K562 (cell line): ENCODE measurements around the gene ZCCHC14. TPM values are rescaled to one million over a fixed set of nuclear protein-coding genes. Genes with fewer than 3 reads are reported as not detected.

Experiments used
- ATAC-seq: fragments of 200-7000 bp; cut with Tn5 transposase; 3 replicates; pipeline ENCODE4 v1.9.1; 2020; ENCODE audit warnings: moderate library complexity
- BruUV-seq: library from RNA; stranded (reverse); fragments of 400-500 nt; replicated peaks from 2 replicates; lab custom pipeline; 2021; lab: Mats Ljungman, UMichigan
- CTCF ChIA-PET: fragments of 300-600 bp; formaldehyde crosslinking; extraction: SDS; loops from one replicate; lab custom pipeline; 2021; ENCODE audit warnings: low intra/inter-chr PET ratio; lab: Yijun Ruan, JAX
- POLR2A ChIA-PET: fragments of 300-600, 350-650 bp; sonication (Branson Sonifier 250); formaldehyde crosslinking; extraction: SDS; loops from one replicate; lab custom pipeline; 2021; ENCODE audit warnings: antibody characterized with exemption, inconsistent platforms; lab: Yijun Ruan, JAX
- DNase-seq, 4 experiments: peaks; one replicate each; pipeline versions ENCODE4 v3.0.0 to v3.0.0-alpha.2; 2011 to 2018; ENCODE audit warnings: low spot score in 3 of 4, mixed read lengths in 3 of 4; ENCODE audit errors: extremely low read depth in 1 of 4
- FAIRE-seq: peaks from 2 replicates; lab custom pipeline; 2011; peaks lifted over from hg19 to GRCh38; lab: Jason Lieb, UNC
- H2AFZ ChIP-seq: 2 replicates; pipeline ENCODE4 v1.6.0; 2011; ENCODE audit warnings: low read depth, low read length, control low read depth, inconsistent platforms
- H3K27ac ChIP-seq: fragments of 200-600 bp; 3 replicates; pipeline ENCODE4 v1.8.0; 2011; ENCODE audit warnings: low read depth, mild to moderate bottlenecking, control low read depth, inconsistent platforms, low read length, moderate library complexity, mixed read lengths; ENCODE audit errors: extremely low read depth
- H3K27me3 ChIP-seq, 2 experiments: fragments of 300-600 bp in 1 of 2; 2 replicates in 1 of 2; 3 replicates in 1 of 2; pipeline versions ENCODE4 v1.6.0 to v1.8.0; 2011; ENCODE audit warnings: inconsistent platforms in 2 of 2, low read length in 2 of 2, mild to moderate bottlenecking in 1 of 2, mixed read lengths in 1 of 2, moderate library complexity in 1 of 2; ENCODE audit not compliant: control insufficient read depth in 2 of 2, insufficient read depth in 2 of 2
- H3K36me3 ChIP-seq: fragments of 300-600 bp; 3 replicates; pipeline ENCODE4 v1.8.0; 2011; ENCODE audit warnings: mild to moderate bottlenecking, low read length, inconsistent platforms; ENCODE audit not compliant: control insufficient read depth, insufficient read depth
- H3K4me1 ChIP-seq, 2 experiments: fragments of 200-600 bp in 1 of 2; replicated peaks in 1 of 2; 2 replicates in 1 of 2; 3 replicates in 1 of 2; pipeline versions ENCODE4 v1.5.1 to v1.8.0; 2011; ENCODE audit warnings: inconsistent platforms in 2 of 2, low read length in 2 of 2, mild to moderate bottlenecking in 1 of 2, mixed read lengths in 1 of 2, moderate library complexity in 1 of 2; ENCODE audit not compliant: control insufficient read depth in 2 of 2, insufficient read depth in 2 of 2
- H3K4me2 ChIP-seq: 2 replicates; pipeline ENCODE4 v1.6.1; 2011; ENCODE audit warnings: low read length, control low read depth, inconsistent platforms, mixed read lengths; ENCODE audit not compliant: insufficient read depth
- H3K4me3 ChIP-seq: fragments of 200-600 bp; sonication (generic), shearing (Covaris generic); 2 replicates; pipeline ENCODE4 v1.5.1; 2016; ENCODE audit warnings: control low read depth, inconsistent platforms
- H3K79me2 ChIP-seq: fragments of 200-600 bp; 3 replicates; pipeline ENCODE4 v1.8.0; 2011; ENCODE audit warnings: low read length, inconsistent platforms; ENCODE audit not compliant: control insufficient read depth, insufficient read depth
- H3K9ac ChIP-seq, 2 experiments: 2 replicates each; pipeline versions ENCODE4 v1.6.0 to v1.6.1; 2011; ENCODE audit warnings: low read depth in 2 of 2, low read length in 2 of 2, control low read depth in 1 of 2, inconsistent platforms in 1 of 2, mild to moderate bottlenecking in 1 of 2, mixed read lengths in 1 of 2; ENCODE audit not compliant: insufficient read depth in 1 of 2
- H3K9me1 ChIP-seq: one replicate; pipeline ENCODE4 v1.6.0; 2011; ENCODE audit warnings: inconsistent platforms, mild to moderate bottlenecking, low read length, moderate library complexity; ENCODE audit not compliant: control insufficient read depth, insufficient read depth
- H3K9me3 ChIP-seq: replicated peaks from 2 replicates; pipeline ENCODE4 v1.5.1; 2011; ENCODE audit warnings: low read depth, low read length, inconsistent platforms; ENCODE audit not compliant: control insufficient read depth, insufficient read depth
- H4K20me1 ChIP-seq: replicated peaks from 2 replicates; pipeline ENCODE4 v1.6.1; 2011; ENCODE audit warnings: low read length, inconsistent platforms, mixed read lengths; ENCODE audit not compliant: control insufficient read depth, insufficient read depth
- ZBTB17 ChIP-seq: fragments of 450-650 bp; formaldehyde crosslinking; IDR thresholded peaks from 2 replicates; pipeline ENCODE4 v1.4.0; 2020; ENCODE audit warnings: mild to moderate bottlenecking
- ZNF121 ChIP-seq: sonication (generic); formaldehyde crosslinking; conservative IDR thresholded peaks from 2 replicates; pipeline ENCODE4 v1.8.0; 2022; ENCODE audit warnings: missing genetic modification reagents
- ZNF197 ChIP-seq: fragments of 200-800 bp; sonication (Bioruptor generic); IDR thresholded peaks from 2 replicates; pipeline ENCODE4 v1.6.1; 2016; ENCODE audit warnings: low read depth, missing genetic modification characterization, missing compliant biosample characterization
- ZNF347 ChIP-seq: fragments of 450-650 bp; formaldehyde crosslinking; IDR thresholded peaks from 2 replicates; pipeline ENCODE4 v1.4.0; 2020; ENCODE audit warnings: low read depth, mild to moderate bottlenecking, moderate library complexity
- WGBS: fragments of 100-300 bp; shearing (Covaris generic); methylation state at CpG from one replicate; pipeline ENCODE4 v1.1.6; 2016; ENCODE audit warnings: low coverage, mixed read lengths; ENCODE audit not compliant: insufficient coverage; ENCODE audit errors: missing lambda C conversion rate; 5-methylcytosine and 5-hydroxymethylcytosine counted together
- in situ Hi-C: fragments of 300-500 bp; cut with MboI; formaldehyde crosslinking; loops from 4 replicates; pipeline ENCODE4 v1.15.0; 2018; ENCODE audit warnings: inconsistent platforms, mixed read lengths
- intact Hi-C: fragments of 100-400 bp; cut with micrococcal nuclease; formaldehyde crosslinking; loops from 2 replicates; pipeline ENCODE4 v1.14.2; 2022
- polyA plus RNA-seq, 8 experiments: library from polyadenylated mRNA; depleted of rRNA in 4 of 8; stranded (reverse) in 5 of 8; unstranded in 3 of 8; fragments of >200 nt; fragmentation: Nextera tagmentation in 2 of 8; fragmentation: Illumina TruSeq in 1 of 8; extraction: Ambion mirVana in 2 of 8; extraction: Trizol in 1 of 8; gene quantifications; 2 replicates each; pipeline versions ENCODE4 v1.2.1 to v1.2.3, GENCODE V29; 2011 to 2014; ENCODE audit warnings: inconsistent platforms in 1 of 8, missing spikeins in 1 of 8
- total RNA-seq, 7 experiments: library from RNA; depleted of rRNA in 6 of 7; stranded (reverse); fragments of >200 nt in 6 of 7; fragmentation: Illumina TruSeq in 2 of 7; extraction: Trizol in 2 of 7; gene quantifications; 2 replicates each; pipeline versions ENCODE4 v1.2.1 to v1.2.3, GENCODE V29; 2011 to 2021; ENCODE audit warnings: low replicate concordance in 1 of 7

The ZCCHC14 gene
- total and polyA plus RNA-seq, 9 of the 15 experiments (the other 6 are each of a cell fraction or from before 2014, with no cell fraction given), result 1.5 to 12.4 (median 2.9) TPM

DNA sequence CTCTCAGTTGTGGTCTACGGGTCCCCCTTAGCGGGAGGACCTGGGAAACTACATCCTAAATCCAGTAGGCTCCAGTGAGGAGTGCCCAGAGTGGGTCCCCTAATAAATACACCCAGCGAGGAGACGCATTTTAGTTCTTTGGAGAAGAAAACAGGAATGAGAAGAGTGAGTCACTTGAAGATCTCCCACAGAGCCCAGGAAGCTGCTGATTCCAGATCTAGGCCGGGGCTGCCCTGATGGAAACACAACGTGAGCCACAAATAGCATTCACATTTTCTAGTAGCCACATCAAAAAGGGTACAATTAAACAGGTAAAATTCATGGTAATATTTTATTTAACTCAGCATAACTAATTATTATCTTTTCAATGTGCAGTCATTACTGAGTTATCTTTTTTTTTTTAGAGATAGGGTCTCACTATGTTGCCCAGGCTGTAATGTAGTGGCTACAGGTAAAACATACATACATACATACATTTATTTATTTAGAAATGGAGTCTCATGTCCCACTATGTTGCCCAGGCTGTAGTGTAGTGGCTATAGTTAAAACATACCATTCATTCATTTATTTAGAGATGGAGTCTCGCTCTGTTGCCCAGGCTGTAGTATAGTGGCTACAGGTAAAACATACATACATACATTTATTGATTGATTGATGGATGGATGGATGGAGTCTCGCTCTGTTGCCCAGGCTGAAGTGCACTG, 130.8 kb downstream of the ZCCHC14 start:
- Histone ChIP-seq H3K36me3 (peaks cover 71% of the 10 kb centered on the region; the same call in 2 of the 3 replicates), H3K4me1 (peaks cover 17% of the 10 kb centered on the region in 2 experiments), H3K27me3 (no peaks in the 10 kb centered on the region), H3K9me3 (no peaks in the 10 kb centered on the region), H2AFZ (no peak overlapping the region), H3K9me1 (peaks cover 2% of the 10 kb centered on the region), H3K4me3 (no peak overlapping the region), H4K20me1 (peaks cover 19% of the 10 kb centered on the region)
- ChIA-PET CTCF (no interaction called here), POLR2A (interaction anchor here (2.3 kb wide), 1 partner anchor 11 kb away, joined by 13 read pairs; no protein-coding TSS in a partner anchor)
- no TSS peak for BruUV-seq
- ATAC-seq, result no peak
- 92% methylated on average over 8 of the region's 8 CpGs for WGBS
- no peak for TF ChIP-seq ZNF197
- TF ChIP-seq ZNF121 (CRISPR knock-in tag), result 0 out of 2 replicates have a peak, but pooled peaks have one; percentile 32
- TF ChIP-seq, all 486 proteins: peak for 1
- intact Hi-C loops (no loop called here), in situ Hi-C loops (no loop called here)
- H3K4me2 ChIP-seq, result no peak overlapping the region
- FAIRE-seq (no peak), DNase-seq (no peak)
- no peak overlapping the region for H3K9ac ChIP-seq
- no peak overlapping the region for H3K27ac ChIP-seq
- H3K79me2 ChIP-seq, result peaks cover 41% of the 10 kb centered on the region

DNA sequence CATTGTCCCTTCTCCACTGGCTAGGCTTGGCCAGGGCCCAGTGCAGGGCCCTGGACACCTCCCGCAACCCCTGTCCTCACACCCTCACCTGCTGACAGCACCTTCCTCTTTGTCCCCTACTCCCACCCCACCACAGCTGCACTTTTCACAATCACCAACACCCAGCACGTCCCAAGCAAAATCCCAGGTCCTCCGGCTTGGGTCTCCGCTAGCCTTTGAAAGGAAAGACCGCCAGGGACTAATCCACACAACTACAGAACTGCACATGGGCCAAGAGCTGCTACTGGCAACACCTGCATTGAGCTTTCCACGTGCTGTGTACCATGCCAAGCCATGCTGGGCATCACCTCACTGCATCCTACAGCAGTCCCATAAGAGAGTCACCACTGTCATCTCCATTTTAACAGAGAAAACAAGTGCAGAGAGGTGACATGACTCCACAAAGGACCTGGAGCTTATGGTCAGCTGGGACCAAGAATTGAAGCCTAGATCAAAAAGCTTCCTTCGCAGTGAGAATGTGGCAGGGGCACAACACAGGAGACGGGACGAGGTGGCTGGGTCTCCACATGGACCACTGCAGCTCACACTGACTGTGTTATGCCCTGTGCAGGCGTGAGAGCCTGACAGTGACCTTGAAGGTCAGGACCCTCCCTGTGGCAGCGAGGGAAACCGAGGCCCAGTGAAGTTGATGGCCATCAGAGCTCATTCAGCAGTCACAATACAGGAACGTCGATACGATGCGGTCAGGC, 131.8 kb downstream of the ZCCHC14 start:
- H3K79me2 ChIP-seq, result peaks cover 32% of the 10 kb centered on the region
- POLR2A ChIA-PET, result interaction anchor here (0.5 to 0.6 kb wide), 2 partner anchors 258 to 806 kb away, joined by 3 read pairs; partner anchors contain the start of gene MTHFSD

More for the DNA sequence above, 131.8 kb downstream of the ZCCHC14 start:
- peaks cover 2% of the 10 kb centered on the region for H3K9me1 ChIP-seq
- no peak for FAIRE-seq
- H4K20me1 ChIP-seq, result peaks cover 19% of the 10 kb centered on the region
- intact Hi-C loops (no loop called here), in situ Hi-C loops (no loop called here)
- 96% methylated on average over 16 of the region's 16 CpGs for WGBS
- peaks cover 73% of the 10 kb centered on the region; the same call in 2 of the 3 replicates for H3K36me3 ChIP-seq
- CTCF ChIA-PET, result no interaction called here
- H3K27ac ChIP-seq, result no peak overlapping the region
- BruUV-seq, result no TSS peak
- H3K4me3 ChIP-seq, result no peak overlapping the region
- peaks cover 17% of the 10 kb centered on the region in 2 experiments for H3K4me1 ChIP-seq
- H3K4me2 ChIP-seq, result no peak overlapping the region
- no peak overlapping the region for H2AFZ ChIP-seq
- no peak for DNase-seq
- TF ChIP-seq ZNF347 (CRISPR knock-in tag) (no peak), ZBTB17 (CRISPR knock-in tag) (no peak)
- no peaks in the 10 kb centered on the region for H3K27me3 ChIP-seq
- H3K9me3 ChIP-seq, result no peaks in the 10 kb centered on the region
- H3K9ac ChIP-seq, result no peak overlapping the region
- ATAC-seq, result no peak
